Measurements from ENCODE around the gene DGKD.

The DGKD gene

GRCh38 chr2:233477548-233478433 is 123.5 kb downstream of the DGKD start:
- no peak for DNase-seq (ENCODE audit: low read depth in 2 of 2)

DNA sequence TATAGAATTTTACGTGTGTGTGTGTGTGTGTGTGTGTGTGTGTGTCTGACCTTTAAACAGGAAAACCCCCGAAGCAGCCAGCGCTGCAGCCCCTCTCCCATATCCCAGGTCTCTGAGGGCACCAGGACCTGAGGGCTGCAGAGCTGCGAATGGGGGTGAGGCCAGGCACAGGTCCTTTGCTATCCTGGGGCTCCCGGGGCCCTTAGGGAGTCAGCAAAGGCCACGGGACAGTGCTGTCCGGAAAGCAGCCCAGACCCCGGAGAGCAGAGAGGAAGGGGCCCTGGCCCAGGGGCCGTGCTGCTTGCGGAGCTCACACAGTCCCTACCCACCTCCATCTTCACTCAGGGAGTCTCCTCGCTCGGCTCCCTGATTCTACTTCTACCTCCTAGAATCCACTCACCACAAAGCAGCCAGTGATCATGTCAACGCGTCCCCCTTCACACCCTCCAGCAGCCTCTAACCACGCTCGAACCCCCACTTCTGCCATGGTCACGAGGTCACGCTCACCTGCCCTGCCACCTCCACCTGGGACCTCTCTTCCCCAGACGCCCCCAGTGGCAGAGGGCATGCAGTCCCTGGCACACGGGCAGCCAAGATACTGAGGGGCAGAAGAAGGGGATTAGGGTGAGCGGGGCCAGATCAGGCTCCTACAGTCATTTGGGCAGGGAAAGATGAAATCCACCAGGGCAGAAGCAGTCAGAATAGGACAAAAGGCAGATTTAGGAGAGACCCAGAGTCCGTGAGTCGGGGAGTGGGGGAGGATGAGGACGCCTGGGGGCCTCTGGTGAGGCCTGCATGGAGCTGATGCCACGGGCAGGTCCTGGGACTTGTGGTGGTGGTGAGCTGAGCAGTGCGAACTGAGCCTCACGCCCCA is 125.6 kb downstream of the DGKD start:
- DNase-seq (ENCODE audit: low read depth in 2 of 2) = no peak

- DNase-seq (ENCODE audit: low read depth in 2 of 2) = no peak
These were observed 126.4 kb downstream of the DGKD start for GRCh38 chr2:233480490-233481202.

DNA sequence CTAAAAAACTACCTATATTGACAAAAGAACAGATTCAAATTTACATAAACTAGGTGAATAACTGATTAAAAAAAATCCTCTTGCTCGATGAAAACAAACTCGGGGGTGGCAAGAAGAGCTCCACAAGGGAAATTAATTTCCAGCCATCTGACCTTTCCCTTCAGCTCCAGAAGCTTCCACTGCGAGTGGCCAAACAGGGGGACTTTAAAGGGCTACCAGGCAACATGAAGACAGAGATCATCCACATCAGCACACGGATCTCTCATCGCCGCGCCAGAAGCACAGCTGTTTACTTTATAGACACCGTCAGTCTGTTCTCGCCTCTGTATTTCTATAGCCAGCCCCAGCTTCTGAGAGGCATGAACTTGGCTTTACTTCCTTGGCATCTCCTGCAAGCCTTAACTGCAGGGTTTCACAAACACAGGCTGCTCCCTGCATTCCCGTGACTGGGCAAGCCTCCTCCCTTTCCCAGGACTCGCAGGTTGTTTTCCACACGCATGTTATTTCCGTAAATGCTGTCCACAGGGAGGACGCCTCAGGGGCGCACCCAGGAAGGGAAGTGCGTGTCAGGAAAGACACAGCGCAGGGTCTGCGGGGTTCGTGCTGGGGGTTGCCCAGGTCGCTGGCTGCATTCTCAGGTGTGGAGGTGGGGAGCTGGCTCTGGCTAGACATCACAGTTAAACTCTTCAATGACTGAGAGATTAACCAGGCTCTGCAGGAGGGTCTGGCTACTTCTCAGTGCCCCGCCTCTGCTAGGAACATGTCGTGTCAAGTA is 127.3 kb downstream of the DGKD start:
- no peak for DNase-seq (ENCODE audit: low read depth in 2 of 2)

DNA sequence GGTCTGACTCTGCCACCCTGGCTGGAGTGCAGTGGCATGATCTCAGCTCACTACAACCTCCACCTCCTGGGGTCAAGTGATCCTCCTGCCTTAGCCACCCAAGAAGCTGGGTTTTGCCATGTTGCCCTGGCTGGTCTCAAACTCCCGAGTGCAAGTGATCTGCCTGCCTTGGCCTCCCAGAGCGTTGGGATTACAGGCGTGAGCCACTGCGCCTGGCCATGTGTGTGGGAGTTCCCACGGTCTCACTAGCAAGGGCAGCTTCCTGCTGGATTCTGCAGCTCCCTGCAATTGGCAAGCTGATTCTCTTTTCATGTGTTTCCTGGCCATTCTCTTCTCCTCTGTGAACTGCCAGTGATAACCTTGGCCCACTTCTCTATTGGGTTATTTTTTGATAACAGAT is 128.3 kb downstream of the DGKD start:
- no peak for DNase-seq (ENCODE audit: low read depth in 2 of 2)

- no peak for DNase-seq (ENCODE audit: low read depth in 2 of 2)
These were observed 131.4 kb downstream of the DGKD start for GRCh38 chr2:233485726-233486125.

DNA sequence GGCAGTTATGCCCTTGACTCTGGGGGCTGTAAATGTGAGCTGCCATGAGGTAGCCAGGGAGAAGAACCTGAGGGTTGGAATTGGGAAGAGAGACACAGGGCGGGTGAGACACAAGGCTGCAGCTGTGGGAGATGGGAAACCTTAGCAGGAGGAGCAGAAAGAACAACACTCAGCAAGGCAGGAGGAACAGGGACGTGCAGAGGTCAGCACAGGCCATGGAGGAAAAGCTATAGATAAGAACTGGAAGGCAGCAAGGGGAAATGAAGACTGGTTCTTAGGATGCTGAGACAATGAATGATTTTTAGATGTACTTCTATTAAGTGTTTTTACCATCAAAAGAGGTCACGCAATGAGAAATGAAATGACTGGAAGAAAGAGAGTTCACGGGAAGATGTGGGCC is 132.1 kb downstream of the DGKD start:
- DNase-seq (ENCODE audit: low read depth in 2 of 2) = no peak

- DNase-seq (ENCODE audit: low read depth in 2 of 2) = no peak
These were observed 132.7 kb downstream of the DGKD start for GRCh38 chr2:233486778-233487552.

- DNase-seq (ENCODE audit: low read depth in 2 of 2) = no peak
These were observed 133.6 kb downstream of the DGKD start for GRCh38 chr2:233487748-233488345.

- no peak for DNase-seq (ENCODE audit: low read depth in 2 of 2)
These were observed 134.8 kb downstream of the DGKD start for GRCh38 chr2:233489143-233489542.

- DNase-seq (ENCODE audit: low read depth in 2 of 2) = no peak
These were observed 135.4 kb downstream of the DGKD start for GRCh38 chr2:233489666-233490065.

DNA sequence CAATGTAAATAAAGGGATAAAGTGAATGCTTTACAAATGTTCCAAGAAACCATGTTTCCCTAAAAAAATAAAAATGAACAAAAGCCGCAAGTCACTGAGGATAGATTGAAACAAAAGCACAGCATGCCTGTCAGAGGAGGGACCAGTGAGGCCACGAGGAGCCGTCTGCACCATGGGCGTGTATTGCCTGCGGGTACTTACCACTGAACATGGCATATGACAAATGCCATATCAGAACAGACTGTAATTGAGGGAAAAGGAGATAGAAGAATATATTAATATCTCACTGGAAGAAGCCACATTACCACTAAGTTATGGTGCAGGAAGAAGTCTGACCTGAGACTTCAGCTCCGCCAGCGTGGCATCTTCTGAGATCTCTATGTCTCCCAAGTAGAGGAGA is 136.5 kb downstream of the DGKD start:
- no peak for DNase-seq (ENCODE audit: low read depth in 2 of 2)

GRCh38 chr2:233491326-233491725 is 137.0 kb downstream of the DGKD start:
- no peak for DNase-seq (ENCODE audit: low read depth in 2 of 2)

DNA sequence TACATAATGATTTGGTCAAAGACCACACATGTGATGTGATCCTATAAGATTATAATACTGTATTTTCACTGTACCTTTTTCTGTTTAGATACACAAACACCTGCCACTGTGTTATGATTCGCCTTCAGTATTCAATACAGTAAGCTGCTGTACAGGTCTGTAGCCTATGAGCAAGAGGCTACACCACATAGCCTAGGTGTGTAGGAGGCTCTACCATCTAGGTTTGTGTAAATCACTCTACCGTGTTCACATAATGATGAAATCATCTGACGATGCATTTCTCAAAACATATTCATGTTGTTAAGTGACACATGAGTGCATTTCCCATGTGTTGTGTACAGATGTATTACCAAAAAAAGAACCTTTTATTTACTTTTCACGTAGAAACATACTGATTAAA is 137.8 kb downstream of the DGKD start:
- no peak for DNase-seq (ENCODE audit: low read depth in 2 of 2)

GRCh38 chr2:233492751-233493150 is 138.5 kb downstream of the DGKD start:
- no peak for DNase-seq (ENCODE audit: low read depth in 2 of 2)

DNA sequence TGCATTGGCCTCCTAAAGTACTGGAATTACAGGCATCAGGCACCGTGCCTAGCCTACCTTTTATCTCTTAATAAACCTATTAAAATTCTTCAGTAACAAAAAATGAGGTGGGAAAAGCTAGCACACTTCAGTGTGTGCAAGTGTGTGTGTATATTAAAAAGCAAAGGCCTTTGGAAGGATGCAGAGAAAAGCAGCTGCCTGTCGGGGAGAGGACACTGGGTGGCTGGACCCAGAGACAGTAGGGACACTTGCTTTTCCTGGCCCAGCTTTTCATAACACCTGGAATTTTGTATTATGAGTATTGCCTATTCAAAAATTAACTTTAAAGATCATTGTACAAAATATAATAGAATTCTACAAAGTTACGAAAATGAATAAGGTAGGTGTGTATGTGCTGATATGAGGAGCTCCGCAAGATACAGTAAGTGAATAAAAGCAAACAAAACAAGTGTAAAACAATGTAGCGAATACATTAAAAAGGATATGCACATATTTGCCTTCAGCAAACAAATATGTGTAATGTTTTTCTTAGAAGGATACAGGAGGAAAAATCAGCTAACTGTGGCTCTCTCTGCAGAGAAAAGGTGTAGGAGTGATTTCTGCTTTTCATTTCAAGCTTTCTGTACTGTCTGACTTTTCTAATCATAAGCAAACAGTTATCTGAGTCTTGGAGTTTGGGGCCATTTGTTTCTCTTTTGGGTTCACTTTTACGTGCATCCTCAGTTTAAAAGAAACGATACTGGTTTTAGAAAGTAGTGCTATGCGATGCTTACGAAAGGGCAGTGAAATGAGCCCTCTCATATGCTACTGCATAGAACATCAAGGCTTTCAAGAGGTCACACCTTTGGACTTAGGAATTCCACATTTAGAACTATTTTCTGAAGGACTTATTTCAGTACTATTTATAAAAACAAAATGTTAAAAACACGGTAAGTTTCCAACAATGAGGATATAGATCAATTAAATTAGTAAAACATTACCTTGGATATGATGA is 141.5 kb downstream of the DGKD start:
- no peak for DNase-seq (ENCODE audit: low read depth in 2 of 2)

DNA sequence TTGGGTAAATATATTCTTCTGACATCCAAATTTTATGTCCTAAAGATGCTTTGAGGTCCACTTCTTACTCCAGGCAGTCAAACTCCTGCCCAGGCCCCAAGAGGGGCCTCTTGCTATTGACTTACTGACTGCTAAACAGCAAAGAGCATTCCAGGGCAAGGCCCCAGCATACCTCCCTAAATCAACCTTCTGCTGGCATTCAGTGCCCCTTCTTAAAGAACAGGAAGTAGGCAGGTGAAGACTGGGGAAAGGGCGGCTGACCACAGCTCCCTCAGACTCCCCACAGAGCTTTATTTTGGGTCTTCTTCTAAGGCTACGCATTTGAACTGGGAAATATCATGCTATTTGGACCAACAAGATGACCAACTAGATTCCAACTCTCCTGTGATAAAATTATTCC is 143.4 kb downstream of the DGKD start:
- DNase-seq (ENCODE audit: low read depth in 2 of 2) = no peak

DNA sequence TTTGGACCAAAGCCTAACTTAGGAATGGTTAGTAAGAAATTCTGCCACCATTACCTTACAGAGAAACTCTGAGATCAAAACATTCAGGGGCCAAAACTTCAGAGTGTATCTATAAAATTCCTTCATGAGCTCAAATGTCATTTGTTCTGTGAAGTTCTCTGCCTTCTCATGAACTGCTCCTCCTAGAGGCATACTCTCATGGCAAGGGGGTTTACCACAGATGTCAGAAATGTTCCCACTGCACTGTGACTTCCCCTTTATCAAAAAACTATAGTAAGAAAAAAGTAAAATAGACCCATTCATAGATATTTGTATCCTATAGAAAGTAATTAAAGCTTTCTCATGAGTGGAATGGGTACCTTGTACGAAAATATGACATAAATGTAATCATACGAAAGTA is 143.8 kb downstream of the DGKD start:
- no peak for DNase-seq (ENCODE audit: low read depth in 2 of 2)

DNA sequence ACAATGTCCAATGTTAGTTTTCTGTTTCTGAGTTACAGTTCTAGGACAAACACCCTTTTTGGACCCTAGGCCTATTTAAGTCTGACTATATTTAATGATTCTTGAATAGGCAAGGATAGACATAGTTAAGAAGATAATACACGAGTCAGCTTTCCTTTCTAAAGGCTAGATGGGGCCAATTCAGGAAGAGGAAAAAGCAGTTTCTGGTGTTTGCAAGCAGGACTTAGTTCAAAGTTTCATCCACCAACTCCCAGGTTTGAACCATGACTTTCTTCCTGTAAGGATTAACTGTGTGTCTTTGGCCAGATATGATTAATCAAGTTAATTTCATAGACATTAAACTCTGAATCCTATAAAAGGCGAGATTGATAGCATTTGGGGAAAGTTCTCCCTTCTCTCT is 145.6 kb downstream of the DGKD start:
- DNase-seq (ENCODE audit: low read depth in 2 of 2) = no peak

Data from stimulated activated CD4-positive, alpha-beta T cell treated with anti-CD3 and anti-CD28 coated beads, Interleukin-12 subunit alpha, Interleukin-12 subunit beta, amount 100 ng/mL, for 24 hours (primary cell).